HepG2 (cell line): ENCODE measurements around the gene ATXN7L3B. TPM values are rescaled to one million over a fixed set of nuclear protein-coding genes. Genes with fewer than 3 reads are reported as not detected.
A peak's percentile ranks its signal among the peaks of the same experiment; 100 is the strongest.

Source experiments
- ARNTL ChIP-seq: sonication (generic); formaldehyde crosslinking; IDR thresholded peaks from 2 replicates; pipeline ENCODE4 v1.4.0; 2020; ENCODE audit warnings: mild to moderate bottlenecking, missing genetic modification reagents
- ATF1 ChIP-seq: IDR thresholded peaks from 2 replicates; pipeline ENCODE4 v1.6.1; 2016; ENCODE audit warnings: mild to moderate bottlenecking, control low read depth
- ELF1 ChIP-seq: sonication (generic); formaldehyde crosslinking; IDR thresholded peaks from 2 replicates; pipeline ENCODE4 v1.4.0; 2020; ENCODE audit warnings: missing genetic modification reagents
- EZH2 ChIP-seq: conservative IDR thresholded peaks from 2 replicates; pipeline ENCODE4 v1.6.1; 2012; ENCODE audit warnings: mild to moderate bottlenecking, low read depth, low read length, moderate library complexity
- FOXM1 ChIP-seq: sonication (generic); formaldehyde crosslinking; IDR thresholded peaks from 2 replicates; pipeline ENCODE4 v1.5.0; 2020; ENCODE audit warnings: missing genetic modification reagents
- HHEX ChIP-seq: IDR thresholded peaks from 2 replicates; pipeline ENCODE4 v1.6.1; 2016; ENCODE audit warnings: control low read depth
- KDM5B ChIP-seq: sonication (generic); formaldehyde crosslinking; IDR thresholded peaks from 2 replicates; pipeline ENCODE4 v1.4.0; 2020; ENCODE audit warnings: missing genetic modification reagents, mild to moderate bottlenecking, borderline replicate concordance
- PCBP1 ChIP-seq: fragments of 200-400 bp; formaldehyde crosslinking; IDR thresholded peaks from 2 replicates; pipeline ENCODE4 v1.6.1; 2017; ENCODE audit warnings: mild to moderate bottlenecking, low read depth, low read length, borderline replicate concordance
- PRDM4 ChIP-seq: sonication (generic); formaldehyde crosslinking; IDR thresholded peaks from 2 replicates; pipeline ENCODE4 v1.9.0; 2021; ENCODE audit warnings: missing genetic modification reagents, borderline replicate concordance
- SOX13 ChIP-seq, 3 experiments: fragments of 450-650 bp in 1 of 3; sonication (generic) in 1 of 3; formaldehyde crosslinking in 1 of 3; IDR thresholded peaks in 2 of 3; conservative IDR thresholded peaks in 1 of 3; 2 replicates each; pipeline versions ENCODE4 v1.5.0 to v1.6.1; 2016 to 2020; ENCODE audit warnings: antibody characterized with exemption in 1 of 3, mild to moderate bottlenecking in 1 of 3, missing compliant biosample characterization in 1 of 3, missing genetic modification reagents in 1 of 3, moderate library complexity in 1 of 3
- THAP8 ChIP-seq: sonication (generic); formaldehyde crosslinking; IDR thresholded peaks from 2 replicates; pipeline ENCODE4 v1.5.1; 2020; ENCODE audit warnings: missing genetic modification reagents, mild to moderate bottlenecking, borderline replicate concordance
- TRIM24 ChIP-seq: sonication (generic); formaldehyde crosslinking; IDR thresholded peaks from 2 replicates; pipeline ENCODE4 v1.8.0; 2022; ENCODE audit warnings: mild to moderate bottlenecking, missing genetic modification reagents
- U2AF1 ChIP-seq: fragments of 200-400 bp; formaldehyde crosslinking; optimal IDR thresholded peaks from 2 replicates; pipeline ENCODE3; 2017; ENCODE audit warnings: mild to moderate bottlenecking, low read depth, low read length
- ZBTB21 ChIP-seq: sonication (generic); formaldehyde crosslinking; IDR thresholded peaks from 2 replicates; pipeline ENCODE4 v1.4.0; 2020; ENCODE audit warnings: missing genetic modification reagents
- ZNF205 ChIP-seq: IDR thresholded peaks from 2 replicates; pipeline ENCODE4 v1.6.1; 2018; ENCODE audit warnings: missing biosample characterization, missing genetic modification reagents
- ZNF33B ChIP-seq: sonication (generic); formaldehyde crosslinking; IDR thresholded peaks from 2 replicates; pipeline ENCODE4 v1.5.1; 2020; ENCODE audit warnings: mild to moderate bottlenecking, missing genetic modification reagents
- ZNF451 ChIP-seq: sonication (generic); formaldehyde crosslinking; IDR thresholded peaks from 2 replicates; pipeline ENCODE4 v1.5.0; 2020; ENCODE audit warnings: mild to moderate bottlenecking, missing genetic modification reagents
- ZNF556 ChIP-seq: sonication (generic); formaldehyde crosslinking; IDR thresholded peaks from 2 replicates; pipeline ENCODE4 v1.4.0; 2020; ENCODE audit warnings: mild to moderate bottlenecking, missing genetic modification reagents, borderline replicate concordance
- ZNF816 ChIP-seq: sonication (generic); formaldehyde crosslinking; IDR thresholded peaks from 2 replicates; pipeline ENCODE4 v1.8.0; 2022; ENCODE audit warnings: missing genetic modification reagents, mild to moderate bottlenecking, borderline replicate concordance
- ZNF878 ChIP-seq: sonication (generic); formaldehyde crosslinking; IDR thresholded peaks from 2 replicates; pipeline ENCODE4 v1.8.1; 2023; ENCODE audit warnings: mild to moderate bottlenecking, missing genetic modification reagents, moderate library complexity
- polyA plus RNA-seq, 8 experiments: library from polyadenylated mRNA; depleted of rRNA in 3 of 8; stranded (reverse) in 7 of 8; unstranded in 1 of 8; fragments of >200 nt; fragmentation: Illumina TruSeq in 4 of 8; extraction: Trizol in 4 of 8; gene quantifications; 2 replicates each; pipeline versions ENCODE4 v1.2.1 to v1.2.3, GENCODE V29; 2011 to 2016; ENCODE audit warnings: low read depth in 4 of 8, missing spikeins in 1 of 8, mixed read lengths in 1 of 8; ENCODE audit not compliant: insufficient read depth in 1 of 8
- total RNA-seq, 5 experiments: library from RNA; depleted of rRNA; stranded (reverse); fragments of >200 nt; fragmentation: Illumina TruSeq; extraction: Trizol; gene quantifications; 2 replicates each; pipeline ENCODE4 v1.2.3, GENCODE V29; 2016; ENCODE audit warnings: low read depth in 1 of 5
- TF ChIP-seq, protein P1 (sequence below): sonication (generic); formaldehyde crosslinking; IDR thresholded peaks from 2 replicates; pipeline ENCODE4 v1.4.0; 2020; ENCODE audit warnings: missing genetic modification reagents
- TF ChIP-seq, protein P2 (sequence below): fragments of 450-650 bp; IDR thresholded peaks from 2 replicates; pipeline ENCODE4 v1.6.1; 2016

ATXN7L3B gene
- total and polyA plus RNA-seq, 2 of the 13 experiments (the other 11 are each of a cell fraction or from before 2014, with no cell fraction given), result 20.1 to 23.8 TPM

DNA sequence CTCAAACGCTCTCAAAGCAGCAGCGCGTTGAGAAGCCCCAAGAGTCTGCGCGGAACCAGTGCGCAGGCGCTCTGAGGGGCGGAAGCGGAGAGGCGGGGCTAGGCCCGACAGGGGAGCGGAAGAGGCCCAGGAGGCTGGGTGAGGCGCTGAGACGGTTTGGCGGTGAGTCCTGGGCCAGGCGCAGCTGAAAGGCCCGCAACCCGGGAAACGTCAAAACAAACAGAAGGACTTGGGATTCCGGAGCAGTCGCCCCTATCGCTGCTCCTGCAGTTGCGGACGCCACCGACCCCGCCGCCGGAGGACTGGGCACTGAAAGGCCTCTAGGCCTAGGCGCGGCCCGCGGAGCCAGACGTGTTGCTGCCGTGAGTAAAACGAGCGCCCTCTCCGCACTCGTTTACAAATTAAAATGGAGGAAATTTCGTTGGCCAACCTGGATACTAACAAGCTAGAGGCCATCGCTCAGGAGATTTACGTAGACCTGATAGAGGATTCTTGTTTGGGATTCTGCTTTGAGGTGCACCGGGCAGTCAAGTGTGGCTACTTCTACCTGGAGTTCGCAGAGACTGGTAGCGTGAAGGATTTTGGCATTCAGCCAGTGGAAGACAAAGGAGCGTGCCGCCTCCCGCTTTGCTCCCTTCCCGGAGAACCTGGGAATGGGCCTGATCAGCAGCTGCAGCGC lies at the start of gene ATXN7L3B (continued):
- TF ChIP-seq ATF1 (no peak), KDM5B (CRISPR knock-in tag) (peak; percentile 80), ZNF451 (0 out of 2 replicates have a peak, but pooled peaks have one; percentile 60), ELF1 (CRISPR knock-in tag) (peak; percentile 85), ZNF205 (CRISPR knock-in tag) (peak; percentile 74; the same call in 1 of the 2 replicates), SOX13 (IDR thresholded peaks at IDR 0.05) (no peak), SOX13 (CRISPR knock-in tag; conservative IDR thresholded peaks at IDR 0.05 in 1 of 2, IDR thresholded peaks at IDR 0.05 in 1 of 2) (no peak; a peak in 1 of 4 replicates), ARNTL (CRISPR knock-in tag) (0 out of 2 replicates have a peak, but pooled peaks have one; percentile 21), ZNF556 (0 out of 2 replicates have a peak, but pooled peaks have one; percentile 35), ZBTB21 (CRISPR knock-in tag) (no peak; the same call in 1 of the 2 replicates), HHEX (CRISPR knock-in tag) (no peak), ZNF33B (CRISPR knock-in tag) (peak; percentile 68; the same call in 1 of the 2 replicates), U2AF1 (no peak), ZNF878 (CRISPR knock-in tag) (no peak), THAP8 (no peak), TRIM24 (no peak), FOXM1 (CRISPR knock-in tag) (no peak), ZNF816 (CRISPR knock-in tag) (peak; percentile 98), EZH2 (no peak), PRDM4 (CRISPR knock-in tag) (no peak), PCBP1 (no peak)
- TF ChIP-seq, protein P1, sequence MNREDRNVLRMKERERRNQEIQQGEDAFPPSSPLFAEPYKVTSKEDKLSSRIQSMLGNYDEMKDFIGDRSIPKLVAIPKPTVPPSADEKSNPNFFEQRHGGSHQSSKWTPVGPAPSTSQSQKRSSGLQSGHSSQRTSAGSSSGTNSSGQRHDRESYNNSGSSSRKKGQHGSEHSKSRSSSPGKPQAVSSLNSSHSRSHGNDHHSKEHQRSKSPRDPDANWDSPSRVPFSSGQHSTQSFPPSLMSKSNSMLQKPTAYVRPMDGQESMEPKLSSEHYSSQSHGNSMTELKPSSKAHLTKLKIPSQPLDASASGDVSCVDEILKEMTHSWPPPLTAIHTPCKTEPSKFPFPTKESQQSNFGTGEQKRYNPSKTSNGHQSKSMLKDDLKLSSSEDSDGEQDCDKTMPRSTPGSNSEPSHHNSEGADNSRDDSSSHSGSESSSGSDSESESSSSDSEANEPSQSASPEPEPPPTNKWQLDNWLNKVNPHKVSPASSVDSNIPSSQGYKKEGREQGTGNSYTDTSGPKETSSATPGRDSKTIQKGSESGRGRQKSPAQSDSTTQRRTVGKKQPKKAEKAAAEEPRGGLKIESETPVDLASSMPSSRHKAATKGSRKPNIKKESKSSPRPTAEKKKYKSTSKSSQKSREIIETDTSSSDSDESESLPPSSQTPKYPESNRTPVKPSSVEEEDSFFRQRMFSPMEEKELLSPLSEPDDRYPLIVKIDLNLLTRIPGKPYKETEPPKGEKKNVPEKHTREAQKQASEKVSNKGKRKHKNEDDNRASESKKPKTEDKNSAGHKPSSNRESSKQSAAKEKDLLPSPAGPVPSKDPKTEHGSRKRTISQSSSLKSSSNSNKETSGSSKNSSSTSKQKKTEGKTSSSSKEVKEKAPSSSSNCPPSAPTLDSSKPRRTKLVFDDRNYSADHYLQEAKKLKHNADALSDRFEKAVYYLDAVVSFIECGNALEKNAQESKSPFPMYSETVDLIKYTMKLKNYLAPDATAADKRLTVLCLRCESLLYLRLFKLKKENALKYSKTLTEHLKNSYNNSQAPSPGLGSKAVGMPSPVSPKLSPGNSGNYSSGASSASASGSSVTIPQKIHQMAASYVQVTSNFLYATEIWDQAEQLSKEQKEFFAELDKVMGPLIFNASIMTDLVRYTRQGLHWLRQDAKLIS (CRISPR knock-in tag), result no peak
- TF ChIP-seq, protein P2, sequence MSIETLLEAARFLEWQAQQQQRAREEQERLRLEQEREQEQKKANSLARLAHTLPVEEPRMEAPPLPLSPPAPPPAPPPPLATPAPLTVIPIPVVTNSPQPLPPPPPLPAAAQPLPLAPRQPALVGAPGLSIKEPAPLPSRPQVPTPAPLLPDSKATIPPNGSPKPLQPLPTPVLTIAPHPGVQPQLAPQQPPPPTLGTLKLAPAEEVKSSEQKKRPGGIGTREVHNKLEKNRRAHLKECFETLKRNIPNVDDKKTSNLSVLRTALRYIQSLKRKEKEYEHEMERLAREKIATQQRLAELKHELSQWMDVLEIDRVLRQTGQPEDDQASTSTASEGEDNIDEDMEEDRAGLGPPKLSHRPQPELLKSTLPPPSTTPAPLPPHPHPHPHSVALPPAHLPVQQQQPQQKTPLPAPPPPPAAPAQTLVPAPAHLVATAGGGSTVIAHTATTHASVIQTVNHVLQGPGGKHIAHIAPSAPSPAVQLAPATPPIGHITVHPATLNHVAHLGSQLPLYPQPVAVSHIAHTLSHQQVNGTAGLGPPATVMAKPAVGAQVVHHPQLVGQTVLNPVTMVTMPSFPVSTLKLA, result no peak
